GM10266 (cell line): ENCODE measurements around the gene NLK.

Source experiments
- DNase-seq: peaks from one replicate; pipeline ENCODE4 v3.0.0; 2012; ENCODE audit errors: extremely low spot score
- TF ChIP-seq, protein P1 (sequence below): IDR thresholded peaks from 2 replicates; pipeline ENCODE4 v1.5.1; 2012; ENCODE audit warnings: mild to moderate bottlenecking, low read depth; ENCODE audit not compliant: control insufficient read depth, insufficient read depth; ENCODE audit errors: missing control alignments

NLK gene

DNA sequence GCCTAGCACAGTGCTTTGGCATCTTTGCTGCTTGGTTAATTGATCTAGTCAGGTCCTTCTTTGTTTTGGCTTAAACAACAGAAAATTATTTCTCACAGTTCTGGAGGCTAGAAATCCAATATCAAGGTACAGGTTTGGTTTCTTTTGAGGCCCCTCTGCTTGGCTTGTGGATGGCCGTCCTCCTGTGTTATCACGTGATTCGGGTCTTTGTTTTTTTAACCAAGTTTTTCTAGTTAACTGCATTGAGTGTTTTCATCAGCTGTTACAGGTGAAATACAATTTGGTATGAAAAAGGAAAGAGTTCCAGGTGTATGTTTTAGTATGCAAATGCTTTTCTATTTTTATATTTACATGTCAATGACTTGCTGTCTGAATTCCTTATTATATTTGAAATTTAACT lies 2.8 kb downstream of the NLK start:
- TF ChIP-seq, protein P1, sequence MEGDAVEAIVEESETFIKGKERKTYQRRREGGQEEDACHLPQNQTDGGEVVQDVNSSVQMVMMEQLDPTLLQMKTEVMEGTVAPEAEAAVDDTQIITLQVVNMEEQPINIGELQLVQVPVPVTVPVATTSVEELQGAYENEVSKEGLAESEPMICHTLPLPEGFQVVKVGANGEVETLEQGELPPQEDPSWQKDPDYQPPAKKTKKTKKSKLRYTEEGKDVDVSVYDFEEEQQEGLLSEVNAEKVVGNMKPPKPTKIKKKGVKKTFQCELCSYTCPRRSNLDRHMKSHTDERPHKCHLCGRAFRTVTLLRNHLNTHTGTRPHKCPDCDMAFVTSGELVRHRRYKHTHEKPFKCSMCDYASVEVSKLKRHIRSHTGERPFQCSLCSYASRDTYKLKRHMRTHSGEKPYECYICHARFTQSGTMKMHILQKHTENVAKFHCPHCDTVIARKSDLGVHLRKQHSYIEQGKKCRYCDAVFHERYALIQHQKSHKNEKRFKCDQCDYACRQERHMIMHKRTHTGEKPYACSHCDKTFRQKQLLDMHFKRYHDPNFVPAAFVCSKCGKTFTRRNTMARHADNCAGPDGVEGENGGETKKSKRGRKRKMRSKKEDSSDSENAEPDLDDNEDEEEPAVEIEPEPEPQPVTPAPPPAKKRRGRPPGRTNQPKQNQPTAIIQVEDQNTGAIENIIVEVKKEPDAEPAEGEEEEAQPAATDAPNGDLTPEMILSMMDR: no peak
- DNase-seq: no peak

DNA sequence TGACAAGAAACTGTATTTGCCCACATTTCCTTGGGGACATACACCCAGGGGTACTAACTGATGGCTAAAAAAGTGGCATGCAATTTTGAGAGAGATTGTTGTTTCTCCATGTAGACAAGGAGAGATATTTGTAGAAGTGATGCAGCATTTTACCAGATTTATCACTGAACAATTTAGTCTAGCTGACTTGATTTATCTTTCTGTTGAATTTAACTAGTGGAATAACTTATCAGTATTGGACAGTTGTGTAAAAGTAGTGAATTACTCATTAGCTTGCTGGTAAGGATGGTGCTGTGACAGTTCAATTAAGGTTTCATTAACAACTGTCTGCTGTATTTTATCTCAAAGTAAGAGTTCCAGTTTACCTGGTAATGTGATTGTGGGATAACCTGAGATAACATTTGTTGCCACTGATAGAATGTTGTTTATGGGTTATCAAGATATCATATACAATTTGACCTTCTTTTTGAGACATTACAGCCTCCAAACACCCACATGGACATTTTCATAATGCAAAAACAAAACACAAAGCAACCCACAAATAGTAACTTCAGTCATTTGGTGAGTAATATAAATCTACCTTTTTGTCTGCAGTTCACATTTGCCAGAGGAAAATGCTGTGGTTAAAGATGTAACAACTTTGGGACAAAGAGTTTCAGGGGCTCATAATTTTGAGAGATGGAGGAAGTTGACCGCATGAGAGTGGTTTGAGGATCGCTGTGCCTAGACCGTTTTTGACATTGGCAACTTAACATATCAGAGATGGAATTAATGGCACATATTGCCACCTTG lies 3.8 kb downstream of the NLK start:
- TF ChIP-seq, protein P1: no peak
- DNase-seq: no peak

DNA sequence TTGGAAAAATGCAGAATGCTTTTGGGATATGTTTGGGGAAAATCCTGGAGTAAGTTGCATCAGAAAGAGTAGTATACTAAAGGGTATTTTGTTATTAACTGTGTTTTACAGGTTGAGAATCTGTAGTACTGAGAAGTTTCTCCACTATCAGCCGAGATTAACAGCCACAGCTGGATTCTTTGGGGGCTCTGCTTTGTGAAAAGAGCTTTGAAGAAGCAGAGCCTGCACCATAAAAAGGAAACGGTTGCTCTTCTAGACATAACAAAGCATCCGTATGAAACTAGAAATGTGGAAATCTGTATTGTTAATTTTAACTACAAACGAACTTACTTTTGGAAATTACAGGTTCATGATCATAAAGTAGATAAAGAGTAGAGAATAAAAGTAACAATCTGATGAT lies 5.3 kb downstream of the NLK start:
- no peak for DNase-seq
- TF ChIP-seq, protein P1: no peak

DNA sequence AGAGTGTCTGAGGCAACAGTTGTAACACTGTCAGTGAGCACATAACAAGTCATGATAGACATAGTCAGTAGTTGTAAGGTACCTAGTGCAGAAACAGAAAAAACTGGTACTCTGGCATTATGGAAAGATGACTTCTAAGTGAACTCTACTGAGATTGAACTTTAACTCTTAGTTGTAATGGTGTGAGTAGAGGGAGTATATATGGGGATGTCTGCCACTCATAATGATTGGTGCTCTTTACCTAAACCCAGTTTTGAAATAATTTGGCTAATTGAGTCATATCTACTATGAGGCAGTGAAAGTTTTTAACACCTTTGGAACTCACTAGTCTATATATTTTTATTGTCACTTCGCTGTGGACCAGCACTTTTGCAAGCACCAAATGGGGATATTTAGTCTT lies 6.6 kb downstream of the NLK start:
- TF ChIP-seq, protein P1: no peak
- DNase-seq: no peak

DNA sequence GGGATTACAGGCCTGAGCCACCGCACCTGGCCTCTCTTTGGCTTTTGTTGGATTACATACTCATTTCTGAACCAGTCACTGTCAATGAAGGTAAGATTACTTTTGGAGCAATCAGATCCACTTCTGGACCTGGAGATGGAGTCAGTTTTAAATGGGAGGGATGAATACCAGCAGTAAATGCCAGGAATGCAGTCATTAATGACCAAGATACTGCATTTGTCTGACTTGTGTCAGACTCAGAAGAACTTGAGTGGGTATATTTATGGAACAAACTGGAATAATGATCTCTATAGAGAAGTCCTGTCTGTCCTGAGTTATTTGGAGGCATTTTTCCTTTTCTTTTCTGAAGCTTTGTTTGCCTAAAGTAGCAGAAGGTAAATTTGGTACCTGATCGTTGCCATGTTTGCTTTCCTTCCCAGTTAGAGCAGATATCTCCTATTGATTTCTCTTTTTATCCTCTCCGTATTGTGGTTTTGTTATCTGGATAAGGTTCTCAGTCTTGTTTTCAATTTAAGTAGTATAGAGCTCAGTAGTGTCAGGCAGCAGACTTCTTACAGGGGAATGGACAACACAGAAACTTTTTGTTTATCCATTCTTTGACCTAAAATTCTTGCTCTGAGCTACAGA lies 10.7 kb downstream of the NLK start:
- TF ChIP-seq, protein P1: no peak
- DNase-seq: no peak

DNA sequence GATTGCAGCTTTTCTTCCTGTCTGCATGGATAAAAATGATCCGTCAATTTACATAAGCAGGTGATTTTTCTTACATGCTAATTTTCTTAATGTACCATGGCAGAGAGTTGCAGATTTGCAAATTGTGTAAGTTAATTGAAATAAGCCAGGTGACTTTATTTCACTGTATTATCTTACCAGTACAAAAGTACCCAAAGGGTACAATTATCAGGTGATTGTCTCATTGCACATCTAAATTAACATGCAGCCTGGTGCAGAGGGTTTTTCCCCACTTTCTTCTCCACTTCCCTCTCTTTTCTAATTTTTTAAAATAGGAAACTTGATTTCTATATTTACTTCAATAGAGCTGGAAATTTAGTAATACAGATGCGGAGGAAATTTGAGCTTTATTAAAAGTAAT lies 11.2 kb downstream of the NLK start:
- DNase-seq: no peak
- TF ChIP-seq, protein P1: no peak
